Body of pancreas (tissue), 4 donors: ENCODE data around the gene TMEM237. TPM values are rescaled to one million over a fixed set of nuclear protein-coding genes. Genes with fewer than 3 reads are reported as not detected.

Experiments
- ATAC-seq: fragments of 150-250 bp; one replicate; pipeline ENCODE4 v1.9.1; 2016
- DNase-seq, 4 donors: peaks; one replicate each; pipeline ENCODE4 v3.0.0-alpha.2; 2019
- H3K27ac ChIP-seq, 4 donors: fragments of 200-600 bp; sonication (generic); 1 replicate in 3 of 4; 2 replicates in 1 of 4; pipeline versions ENCODE4 v1.5.1 to v1.6.1; 2016 to 2019; ENCODE audit warnings: mild to moderate bottlenecking in 1 of 4, mixed read lengths in 1 of 4, moderate library complexity in 1 of 4
- H3K27me3 ChIP-seq, 2 donors: fragments of 200-600 bp; sonication (generic); one replicate each; pipeline ENCODE4 v1.6.0; 2016; ENCODE audit warnings: mild to moderate bottlenecking in 1 of 2
- H3K36me3 ChIP-seq, 2 donors: fragments of 200-600 bp; sonication (generic); replicated peaks in 1 of 2; 2 replicates each; pipeline ENCODE4 v1.5.1; 2016; ENCODE audit warnings: low read depth in 2 of 2; ENCODE audit not compliant: insufficient read depth in 1 of 2
- H3K4me1 ChIP-seq: fragments of 200-600 bp; sonication (generic); one replicate; pipeline ENCODE4 v1.6.0; 2016
- H3K4me3 ChIP-seq, 2 donors: fragments of 200-600 bp; sonication (generic); 1 replicate in 1 of 2; 2 replicates in 1 of 2; pipeline ENCODE4 v1.5.1; 2016 to 2019
- H3K9me3 ChIP-seq, 3 donors: fragments of 200-600 bp; sonication (generic); 1 replicate in 2 of 3; 2 replicates in 1 of 3; pipeline ENCODE4 v1.5.1; 2016
- POLR2A ChIP-seq, 3 donors: fragments of 450-650 bp; IDR thresholded peaks; one replicate each; pipeline ENCODE4 v1.6.1; 2016; ENCODE audit warnings: antibody characterized with exemption in 3 of 3, mild to moderate bottlenecking in 2 of 3
- WGBS, 2 donors: methylation state at CpG; one replicate each; pipeline ENCODE4 v1.1.5; 2017; 5-methylcytosine and 5-hydroxymethylcytosine counted together
- intact Hi-C: fragments of 100-400 bp; cut with DNase I; formaldehyde crosslinking; loops from one replicate; pipeline ENCODE4 v1.15.1; 2023
- total RNA-seq, 2 donors: library from RNA; depleted of rRNA; stranded (reverse); fragments of >200 nt; gene quantifications; one replicate each; pipeline ENCODE4 v1.1.0, GENCODE V29; 2016
- TF ChIP-seq, protein P1 (sequence below), 7 experiments: fragments of 450-650 bp in 4 of 7; fragments of 200-600 bp in 3 of 7; sonication (generic) in 3 of 7; IDR thresholded peaks; one replicate each; pipeline ENCODE4 v1.5.1; 2016 to 2019; ENCODE audit warnings: antibody characterized with exemption in 7 of 7

Gene TMEM237
- total RNA-seq, 2 donors from 2014 or later: 9.3 to 10.5 TPM

- ATAC-seq (no peak), DNase-seq (no peak)
- Histone ChIP-seq H3K36me3 (no peaks in the 10 kb centered on the region), H3K4me3 (no peak overlapping the region), H3K27me3 (no peaks in the 10 kb centered on the region), H3K4me1 (no peaks in the 10 kb centered on the region), H3K9me3 (no peaks in the 10 kb centered on the region), H3K27ac (no peak overlapping the region)
- TF ChIP-seq, protein P1, sequence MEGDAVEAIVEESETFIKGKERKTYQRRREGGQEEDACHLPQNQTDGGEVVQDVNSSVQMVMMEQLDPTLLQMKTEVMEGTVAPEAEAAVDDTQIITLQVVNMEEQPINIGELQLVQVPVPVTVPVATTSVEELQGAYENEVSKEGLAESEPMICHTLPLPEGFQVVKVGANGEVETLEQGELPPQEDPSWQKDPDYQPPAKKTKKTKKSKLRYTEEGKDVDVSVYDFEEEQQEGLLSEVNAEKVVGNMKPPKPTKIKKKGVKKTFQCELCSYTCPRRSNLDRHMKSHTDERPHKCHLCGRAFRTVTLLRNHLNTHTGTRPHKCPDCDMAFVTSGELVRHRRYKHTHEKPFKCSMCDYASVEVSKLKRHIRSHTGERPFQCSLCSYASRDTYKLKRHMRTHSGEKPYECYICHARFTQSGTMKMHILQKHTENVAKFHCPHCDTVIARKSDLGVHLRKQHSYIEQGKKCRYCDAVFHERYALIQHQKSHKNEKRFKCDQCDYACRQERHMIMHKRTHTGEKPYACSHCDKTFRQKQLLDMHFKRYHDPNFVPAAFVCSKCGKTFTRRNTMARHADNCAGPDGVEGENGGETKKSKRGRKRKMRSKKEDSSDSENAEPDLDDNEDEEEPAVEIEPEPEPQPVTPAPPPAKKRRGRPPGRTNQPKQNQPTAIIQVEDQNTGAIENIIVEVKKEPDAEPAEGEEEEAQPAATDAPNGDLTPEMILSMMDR (IDR thresholded peaks at IDR 0.05): no peak
- TF ChIP-seq POLR2A (IDR thresholded peaks at IDR 0.05): no peak
- intact Hi-C loops: no loop called here
- WGBS, 2 donors: 85 to 94% methylated on average over 11 of the region's 11 CpGs
Observed at GRCh38 chr2:201656102-201656501, 12.8 kb upstream of the TMEM237 start.

- intact Hi-C loops: no loop called here
- no peak for DNase-seq
- no peak for ATAC-seq
Observed at GRCh38 chr2:201654616-201655384, 11.5 kb upstream of the TMEM237 start.

DNA sequence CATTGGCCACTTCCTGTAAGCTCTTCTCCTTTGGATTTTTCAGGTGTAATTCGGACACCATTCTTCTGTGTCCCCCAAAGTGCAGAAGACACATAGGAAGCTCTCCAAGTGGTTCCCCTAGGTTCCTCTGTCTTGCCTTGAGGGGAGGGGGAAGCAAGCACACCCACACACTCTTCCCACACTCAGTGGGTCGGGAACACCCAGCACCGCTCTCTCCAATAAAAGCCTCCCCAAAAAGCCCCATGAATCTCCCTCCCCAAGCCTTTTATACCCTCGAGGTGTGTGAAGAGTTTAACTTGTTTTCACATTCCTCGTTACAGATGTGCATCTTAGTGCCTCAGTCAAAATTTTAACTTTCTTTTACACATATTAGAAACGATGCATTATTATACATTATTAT, 9.9 kb upstream of the TMEM237 start:
- ATAC-seq: no peak
- intact Hi-C loops: no loop called here
- no peak for DNase-seq
- WGBS, 2 donors: 65 to 66% methylated on average over 6 of the region's 6 CpGs
- Histone ChIP-seq H3K9me3 (no peaks in the 10 kb centered on the region), H3K36me3 (no peaks in the 10 kb centered on the region), H3K27me3 (no peaks in the 10 kb centered on the region), H3K4me3 (no peak overlapping the region), H3K27ac (no peak overlapping the region), H3K4me1 (no peaks in the 10 kb centered on the region)
- TF ChIP-seq POLR2A (IDR thresholded peaks at IDR 0.05): no peak
- TF ChIP-seq, protein P1 (IDR thresholded peaks at IDR 0.05): no peak

More at GRCh38 chr2:201654616-201655384, 11.5 kb upstream of the TMEM237 start:
- H3K4me1 ChIP-seq: no peaks in the 10 kb centered on the region
- TF ChIP-seq POLR2A (IDR thresholded peaks at IDR 0.05): no peak
- TF ChIP-seq, protein P1 (IDR thresholded peaks at IDR 0.05): no peak
- no peak overlapping the region for H3K4me3 ChIP-seq
- H3K27ac ChIP-seq: no peak overlapping the region
- no peaks in the 10 kb centered on the region for H3K27me3 ChIP-seq
- no peaks in the 10 kb centered on the region for H3K36me3 ChIP-seq
- WGBS, 2 donors: 80 to 81% methylated on average over 5 of the region's 5 CpGs
- H3K9me3 ChIP-seq: no peaks in the 10 kb centered on the region

GRCh38 chr2:201649442-201649841, 6.1 kb upstream of the TMEM237 start:
- DNase-seq (no peak), ATAC-seq (no peak)
- Histone ChIP-seq H3K4me1 (peaks cover 2% of the 10 kb centered on the region), H3K9me3 (no peaks in the 10 kb centered on the region), H3K36me3 (no peaks in the 10 kb centered on the region), H3K4me3 (no peak overlapping the region), H3K27ac (no peak overlapping the region), H3K27me3 (no peaks in the 10 kb centered on the region)
- TF ChIP-seq POLR2A (IDR thresholded peaks at IDR 0.05): no peak
- TF ChIP-seq, protein P1 (IDR thresholded peaks at IDR 0.05): no peak
- WGBS, 2 donors: 59 to 74% methylated on average over 2 of the region's 2 CpGs
- intact Hi-C loops: no loop called here

DNA sequence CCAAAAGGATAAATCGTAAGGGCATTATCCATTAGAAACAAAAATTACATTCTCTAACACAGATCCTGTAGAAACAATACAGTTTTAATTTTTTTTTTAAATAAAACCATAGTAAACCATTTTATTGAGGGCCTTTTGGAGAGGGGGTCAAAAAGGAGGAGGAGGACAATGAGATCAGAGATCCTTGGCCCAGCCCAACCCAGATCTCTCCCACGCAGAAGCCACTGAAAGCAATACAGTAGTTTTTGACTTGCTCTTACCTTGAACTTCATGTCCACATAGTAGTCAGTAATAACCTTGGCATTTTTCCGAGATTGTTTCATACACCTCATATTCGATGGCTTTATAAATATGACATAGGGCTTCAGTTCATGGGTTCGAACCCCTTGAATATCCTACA, 4.1 kb upstream of the TMEM237 start:
- TF ChIP-seq, protein P1 (IDR thresholded peaks at IDR 0.05): no peak
- TF ChIP-seq POLR2A (IDR thresholded peaks at IDR 0.05): no peak
- H3K27me3 ChIP-seq: no peaks in the 10 kb centered on the region
- 68 to 70% methylated on average over 5 of the region's 5 CpGs for WGBS, 2 donors
- ATAC-seq (no peak), DNase-seq (no peak)
- intact Hi-C loops: no loop called here
- H3K9me3 ChIP-seq: no peaks in the 10 kb centered on the region
- no peak overlapping the region for H3K4me3 ChIP-seq
- no peaks in the 10 kb centered on the region for H3K36me3 ChIP-seq
- peaks cover 13% of the 10 kb centered on the region for H3K4me1 ChIP-seq
- H3K27ac ChIP-seq: no peak overlapping the region
